Skeletal muscle tissue (tissue), 4 donors: ENCODE measurements around the gene CHTF8. TPM values are rescaled to one million over a fixed set of nuclear protein-coding genes. Genes with fewer than 3 reads are reported as not detected.

ENCODE experiments used
- H3K27ac ChIP-seq: one replicate; pipeline ENCODE4 v1.7.0; 2013; ENCODE audit warnings: mild to moderate bottlenecking, low read depth, low read length, inconsistent platforms
- H3K27me3 ChIP-seq, 3 donors: one replicate each; pipeline ENCODE4 v1.7.0; 2013; ENCODE audit warnings: low read length in 3 of 3; ENCODE audit not compliant: control insufficient read depth in 3 of 3, insufficient read depth in 3 of 3
- H3K36me3 ChIP-seq, 3 donors: one replicate each; pipeline ENCODE4 v1.7.0; 2013; ENCODE audit warnings: low read length in 3 of 3; ENCODE audit not compliant: control insufficient read depth in 3 of 3, insufficient read depth in 3 of 3
- H3K4me1 ChIP-seq, 3 donors: one replicate each; pipeline ENCODE4 v1.7.0; 2013; ENCODE audit warnings: low read length in 3 of 3, mild to moderate bottlenecking in 3 of 3; ENCODE audit not compliant: control insufficient read depth in 3 of 3, insufficient read depth in 3 of 3
- H3K4me3 ChIP-seq, 3 donors: one replicate each; pipeline ENCODE4 v1.7.0; 2013; ENCODE audit warnings: low read length in 3 of 3
- H3K9ac ChIP-seq, 3 donors: one replicate each; pipeline ENCODE4 v1.7.0; 2013; ENCODE audit warnings: low read length in 3 of 3, mild to moderate bottlenecking in 3 of 3, moderate library complexity in 2 of 3, low read depth in 1 of 3
- H3K9me3 ChIP-seq, 3 donors: one replicate each; pipeline ENCODE4 v1.7.0; 2013; ENCODE audit warnings: low read length in 3 of 3; ENCODE audit not compliant: control insufficient read depth in 3 of 3
- total RNA-seq: library from RNA; depleted of rRNA; stranded (reverse); fragments of >200 nt; gene quantifications from one replicate; pipeline ENCODE4 v1.2.3, GENCODE V29; 2014
- donor health status: Osteomylitis.

The CHTF8 gene
- total RNA-seq, 1 donor from 2014 or later, result 32.4 TPM

DNA sequence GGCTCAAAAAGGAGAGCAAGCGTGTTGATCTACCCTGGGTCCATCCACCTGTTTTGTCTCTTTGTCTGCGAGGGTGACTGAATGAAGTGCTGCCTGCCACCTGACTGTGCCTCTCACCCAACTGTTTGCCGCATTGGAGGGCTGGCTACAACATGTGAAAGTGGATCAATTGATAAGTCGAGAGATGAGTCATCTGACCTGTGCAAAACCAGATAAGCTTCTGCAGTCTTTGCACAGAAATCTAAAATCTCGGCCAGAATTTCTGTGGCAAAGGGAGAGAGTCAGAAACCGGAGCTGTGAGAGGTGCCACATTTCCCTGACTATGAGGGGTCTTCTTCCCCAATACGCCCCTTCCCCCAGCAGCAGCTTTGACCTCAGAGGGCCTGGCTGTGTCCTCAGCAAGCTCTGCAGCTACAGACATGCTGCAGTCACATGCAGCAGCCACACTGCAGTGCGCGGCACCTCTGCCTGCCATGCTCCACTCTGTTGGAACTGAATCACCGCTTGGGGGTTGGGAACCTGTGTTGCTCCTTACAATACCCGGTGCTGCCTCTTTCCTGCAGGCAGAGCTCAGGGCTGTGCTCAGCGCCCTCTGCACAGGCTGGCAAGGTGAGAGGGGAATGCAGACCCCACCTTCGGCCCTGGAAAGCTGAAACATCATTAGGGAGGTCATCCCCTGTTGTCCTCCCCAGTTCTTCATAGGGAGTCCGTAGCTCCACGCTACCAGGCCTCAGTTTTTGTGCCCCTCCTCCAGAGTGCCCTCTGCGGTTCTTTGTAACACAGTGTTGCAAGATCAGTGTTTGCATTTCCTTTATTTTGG, 43.1 kb downstream of the CHTF8 start:
- Histone ChIP-seq H3K27ac (no peak overlapping the region), H3K4me1 (peaks cover 0 to 10% (median 5%) of the 10 kb centered on the region in 3 donors), H3K9ac (no peak overlapping the region), H3K36me3 (peaks cover 0 to 8% (median 3%) of the 10 kb centered on the region in 3 donors), H3K9me3 (no peaks in the 10 kb centered on the region), H3K27me3 (no peaks in the 10 kb centered on the region), H3K4me3 (no peak overlapping the region)

DNA sequence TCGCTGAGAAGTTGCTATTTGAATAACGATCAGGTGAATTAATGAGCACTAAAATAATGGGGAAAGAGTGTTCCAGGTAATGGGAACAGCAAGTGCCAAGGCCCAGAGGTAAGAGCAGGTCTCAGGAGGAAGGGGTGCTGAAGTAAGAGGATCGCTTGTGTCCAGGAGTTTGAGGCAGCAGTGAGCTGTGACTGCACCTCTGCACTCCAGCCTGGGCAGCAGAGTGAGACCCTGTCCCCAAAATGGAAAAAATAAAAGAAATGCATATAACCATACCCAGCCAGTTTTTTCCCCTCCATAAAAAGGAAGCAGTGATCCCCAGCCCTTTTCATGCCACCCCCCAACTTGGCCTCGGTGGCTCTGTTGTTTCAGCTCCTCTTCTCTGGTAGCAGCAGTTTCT, 43.7 kb downstream of the CHTF8 start:
- H3K27me3 ChIP-seq, result no peaks in the 10 kb centered on the region
- no peak overlapping the region for H3K4me3 ChIP-seq
- H3K4me1 ChIP-seq, result peaks cover 0 to 10% (median 5%) of the 10 kb centered on the region in 3 donors
- H3K9ac ChIP-seq, result no peak overlapping the region
- peaks cover 0 to 8% (median 7%) of the 10 kb centered on the region in 3 donors for H3K36me3 ChIP-seq
- no peak overlapping the region for H3K27ac ChIP-seq
- H3K9me3 ChIP-seq, result no peaks in the 10 kb centered on the region

DNA sequence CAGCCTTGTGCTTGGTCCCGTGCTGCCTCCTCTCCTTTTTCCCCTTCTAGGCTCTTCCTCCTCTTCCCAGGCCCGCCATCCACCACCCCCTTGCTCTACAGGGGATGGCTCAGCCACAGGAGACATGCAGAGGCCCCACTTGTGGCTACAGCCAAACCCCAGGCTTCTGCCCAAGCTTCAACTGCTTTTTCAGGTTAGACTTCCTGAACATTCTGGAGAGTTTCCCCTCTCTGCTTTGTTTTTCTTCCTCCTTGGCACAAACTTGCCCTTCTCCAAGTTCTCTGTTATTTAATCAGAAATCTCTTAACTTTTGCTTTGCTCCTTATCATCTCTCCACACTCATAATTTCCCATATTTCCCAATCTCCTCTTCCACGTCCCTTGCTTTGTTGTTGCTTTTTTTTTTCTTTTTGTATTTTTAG, 45.2 kb downstream of the CHTF8 start:
- Histone ChIP-seq H3K27me3 (no peaks in the 10 kb centered on the region), H3K27ac (no peak overlapping the region), H3K9ac (no peak overlapping the region), H3K36me3 (peaks cover 2 to 11% (median 8%) of the 10 kb centered on the region in 3 donors), H3K4me3 (no peak overlapping the region), H3K9me3 (no peaks in the 10 kb centered on the region), H3K4me1 (peaks cover 0 to 10% (median 5%) of the 10 kb centered on the region in 3 donors)

DNA sequence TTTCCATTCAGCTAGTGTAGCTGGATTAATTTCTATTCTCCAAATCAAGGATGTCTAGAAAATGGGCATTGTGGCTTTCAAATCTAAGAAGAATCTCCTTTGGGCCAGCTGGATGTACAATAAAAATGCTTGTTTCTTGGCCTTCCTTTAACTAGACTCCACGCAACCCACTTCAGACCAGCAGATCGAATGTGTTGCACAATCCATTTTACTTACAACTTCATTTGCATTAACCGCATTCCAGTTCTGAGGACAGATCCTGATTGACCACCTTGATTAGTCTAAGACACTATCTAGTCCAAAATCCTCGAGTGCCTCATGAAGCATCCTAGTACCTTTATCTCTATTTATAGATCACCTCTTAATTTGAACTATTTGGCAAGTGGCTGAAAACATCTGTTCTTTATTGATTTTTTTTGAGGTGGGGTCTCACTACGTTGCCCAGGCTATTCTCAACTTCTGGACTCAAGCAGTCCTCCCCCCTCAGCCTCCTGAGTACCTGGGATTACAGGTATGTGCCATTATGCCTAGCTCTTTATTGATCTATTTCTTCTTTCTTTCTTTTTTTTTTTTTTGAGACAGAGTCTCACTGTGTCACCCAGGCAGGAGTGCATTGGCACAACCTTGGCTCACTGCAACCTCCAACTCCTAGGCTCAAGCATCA, 47.2 kb downstream of the CHTF8 start:
- Histone ChIP-seq H3K27ac (no peak overlapping the region), H3K4me3 (no peak overlapping the region), H3K27me3 (no peaks in the 10 kb centered on the region), H3K9ac (no peak overlapping the region), H3K4me1 (peaks cover 0 to 10% (median 5%) of the 10 kb centered on the region in 3 donors), H3K9me3 (no peaks in the 10 kb centered on the region), H3K36me3 (peaks cover 2 to 11% (median 8%) of the 10 kb centered on the region in 3 donors)

DNA sequence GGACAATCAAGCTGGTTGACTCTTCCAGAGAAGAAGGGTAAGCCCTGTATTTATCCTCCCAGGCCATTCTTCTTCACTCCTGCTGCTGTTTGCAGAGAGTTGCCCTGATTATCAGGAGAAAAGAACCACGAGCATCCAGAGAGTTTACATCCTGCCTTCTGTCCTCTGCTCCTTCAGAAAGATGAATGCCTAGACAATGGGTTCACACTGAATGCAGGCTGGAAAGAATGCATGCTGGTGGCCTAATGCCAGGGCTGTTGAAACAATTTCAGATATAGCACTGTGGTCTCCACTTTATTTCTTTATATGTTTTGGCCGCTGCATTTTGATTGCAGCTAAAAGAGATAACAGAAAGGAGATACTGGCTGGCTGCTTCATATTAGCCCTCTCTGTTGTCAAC, 48.1 kb downstream of the CHTF8 start:
- Histone ChIP-seq H3K9me3 (no peaks in the 10 kb centered on the region), H3K27me3 (no peaks in the 10 kb centered on the region)

DNA sequence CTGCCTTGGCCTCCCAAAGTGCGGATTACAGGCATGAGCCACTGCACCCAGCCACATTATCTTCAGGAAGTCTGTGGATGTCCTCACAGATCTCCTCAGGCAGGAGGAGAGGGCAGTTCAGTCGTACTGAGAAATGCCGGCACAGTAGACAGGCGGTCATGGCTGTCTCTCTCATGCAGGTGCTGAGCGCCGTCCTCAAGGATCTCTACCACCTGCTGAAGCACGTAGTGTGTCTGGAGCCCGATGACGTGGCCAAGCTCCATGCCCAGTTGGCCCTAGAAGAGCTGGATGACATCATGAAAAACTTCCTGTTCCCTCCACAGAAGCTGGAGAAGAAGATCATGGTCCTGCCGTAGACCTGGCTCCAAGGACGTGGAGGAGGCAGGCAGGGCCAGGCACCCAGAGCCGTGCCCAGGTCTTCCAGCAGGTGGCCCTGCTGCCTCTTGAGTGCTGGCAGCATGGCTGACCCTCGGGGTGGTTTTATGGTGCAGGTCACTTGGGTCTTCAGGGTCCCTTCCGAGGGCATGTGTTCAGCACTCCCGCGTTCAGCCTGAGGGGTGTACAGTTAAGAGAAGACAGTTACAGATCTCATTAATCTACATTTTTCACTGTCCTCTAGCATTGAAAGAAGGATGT, 49.0 kb downstream of the CHTF8 start:
- no peaks in the 10 kb centered on the region for H3K27me3 ChIP-seq
- peaks cover 2 to 11% (median 8%) of the 10 kb centered on the region in 3 donors for H3K36me3 ChIP-seq

More for the DNA sequence above, 48.1 kb downstream of the CHTF8 start:
- peaks cover 0 to 5% (median 4%) of the 10 kb centered on the region in 3 donors for H3K4me1 ChIP-seq
- peaks cover 2 to 11% (median 8%) of the 10 kb centered on the region in 3 donors for H3K36me3 ChIP-seq
- no peak overlapping the region for H3K9ac ChIP-seq
- H3K4me3 ChIP-seq, result no peak overlapping the region
- no peak overlapping the region for H3K27ac ChIP-seq

DNA sequence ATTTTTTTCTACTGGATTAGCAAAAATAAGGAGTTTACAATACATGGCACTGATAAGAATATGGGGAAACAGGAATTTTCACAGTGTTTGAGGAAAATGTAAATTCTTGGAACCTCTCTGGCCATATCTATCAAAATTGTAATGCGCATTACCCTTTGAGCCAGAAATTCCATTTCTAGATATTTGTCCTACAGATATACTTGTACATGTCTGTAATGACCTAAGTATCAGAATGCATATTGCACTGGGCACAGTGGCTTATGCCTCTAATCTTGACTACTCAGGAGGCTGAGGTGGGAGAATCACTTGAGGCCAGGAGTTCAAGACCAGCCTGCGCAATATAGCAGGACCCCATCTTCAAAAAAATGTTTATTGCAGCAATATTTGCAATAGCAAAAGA, 52.7 kb downstream of the CHTF8 start:
- H3K4me3 ChIP-seq, result no peak overlapping the region
- peaks cover 2 to 8% (median 2%) of the 10 kb centered on the region in 3 donors for H3K36me3 ChIP-seq
- H3K27ac ChIP-seq, result no peak overlapping the region
- no peak overlapping the region for H3K9ac ChIP-seq
- no peaks in the 10 kb centered on the region for H3K27me3 ChIP-seq
- no peaks in the 10 kb centered on the region for H3K9me3 ChIP-seq
- no peaks in the 10 kb centered on the region for H3K4me1 ChIP-seq

More for the DNA sequence above, 49.0 kb downstream of the CHTF8 start:
- Histone ChIP-seq H3K27ac (no peak overlapping the region), H3K4me3 (no peak overlapping the region), H3K9me3 (no peaks in the 10 kb centered on the region), H3K9ac (no peak overlapping the region), H3K4me1 (peaks cover 0 to 3% (median 0%) of the 10 kb centered on the region in 3 donors)

DNA sequence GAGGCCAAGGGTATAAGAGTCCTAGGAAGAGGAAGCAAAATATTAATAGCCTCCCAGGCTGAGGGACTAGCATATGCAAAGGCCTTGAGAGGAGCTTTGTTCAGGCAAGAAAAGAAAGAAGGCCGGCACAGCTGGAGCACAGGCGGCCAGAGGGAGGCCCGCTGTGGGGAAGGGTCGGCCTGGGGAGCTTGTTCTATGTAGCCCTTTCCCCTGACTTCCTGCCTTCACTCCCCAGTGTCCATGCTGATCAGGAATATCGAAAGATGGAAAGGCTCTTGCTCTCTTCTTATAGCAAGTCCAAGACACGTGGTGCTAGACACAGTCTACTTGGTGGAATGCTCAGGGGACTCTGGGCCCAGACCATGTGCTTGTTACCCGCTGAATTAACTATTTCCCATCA, 54.3 kb downstream of the CHTF8 start:
- no peaks in the 10 kb centered on the region for H3K27me3 ChIP-seq
- no peak overlapping the region for H3K27ac ChIP-seq
- H3K4me1 ChIP-seq, result no peaks in the 10 kb centered on the region
- peaks cover 0 to under 1% (median 0%) of the 10 kb centered on the region in 3 donors for H3K36me3 ChIP-seq
- H3K4me3 ChIP-seq, result no peak overlapping the region
- no peaks in the 10 kb centered on the region for H3K9me3 ChIP-seq
- H3K9ac ChIP-seq, result no peak overlapping the region

DNA sequence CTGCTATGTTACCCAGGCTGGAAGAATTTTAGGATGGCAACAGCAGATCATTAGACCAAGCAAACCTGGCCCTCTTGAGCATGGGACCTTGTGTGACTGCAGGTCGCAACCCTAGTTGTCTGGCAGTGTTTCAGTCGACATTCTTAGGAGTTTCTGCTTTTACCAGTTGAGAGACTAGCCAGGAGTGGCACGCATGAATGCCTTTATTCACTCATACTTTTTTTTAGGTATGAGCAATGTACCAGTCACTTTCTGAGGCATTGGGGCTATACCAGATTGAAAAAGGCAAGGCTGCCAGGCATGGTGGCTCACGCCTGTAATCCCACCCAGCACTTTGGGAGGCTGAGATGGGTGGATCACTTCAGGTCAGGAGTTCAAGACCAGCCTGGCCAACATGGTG, 55.1 kb downstream of the CHTF8 start:
- no peaks in the 10 kb centered on the region for H3K4me1 ChIP-seq
- H3K27me3 ChIP-seq, result no peaks in the 10 kb centered on the region
- H3K27ac ChIP-seq, result no peak overlapping the region
- no peaks in the 10 kb centered on the region for H3K36me3 ChIP-seq
- no peak overlapping the region for H3K4me3 ChIP-seq
- H3K9me3 ChIP-seq, result no peaks in the 10 kb centered on the region
- no peak overlapping the region for H3K9ac ChIP-seq
